ENCODE measurements around the gene COL4A5.

- TF ChIP-seq GATA2 (IDR thresholded peaks at IDR 0.05; ENCODE audit: low read depth, low read length), result no peak
- no peak for TF ChIP-seq GATA3 (IDR thresholded peaks at IDR 0.05; ENCODE audit: low read depth, low read length)
Measured at GRCh38 chrX:108590496-108590895, 150.9 kb downstream of the COL4A5 start.
